Smooth muscle cell of trachea (primary cell): ENCODE data around the gene SNAPC5. TPM values are rescaled to one million over a fixed set of nuclear protein-coding genes. Genes with fewer than 3 reads are reported as not detected.

Source experiments
- total RNA-seq: library from RNA; depleted of rRNA; stranded (reverse); fragments of >200 nt; gene quantifications from 2 replicates; pipeline ENCODE4 v1.2.1, GENCODE V29; 2014

SNAPC5 gene, protein sequence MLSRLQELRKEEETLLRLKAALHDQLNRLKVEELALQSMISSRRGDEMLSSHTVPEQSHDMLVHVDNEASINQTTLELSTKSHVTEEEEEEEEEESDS
- total RNA-seq, result 20.5 and 27.5 TPM in 2 replicates

DNA sequence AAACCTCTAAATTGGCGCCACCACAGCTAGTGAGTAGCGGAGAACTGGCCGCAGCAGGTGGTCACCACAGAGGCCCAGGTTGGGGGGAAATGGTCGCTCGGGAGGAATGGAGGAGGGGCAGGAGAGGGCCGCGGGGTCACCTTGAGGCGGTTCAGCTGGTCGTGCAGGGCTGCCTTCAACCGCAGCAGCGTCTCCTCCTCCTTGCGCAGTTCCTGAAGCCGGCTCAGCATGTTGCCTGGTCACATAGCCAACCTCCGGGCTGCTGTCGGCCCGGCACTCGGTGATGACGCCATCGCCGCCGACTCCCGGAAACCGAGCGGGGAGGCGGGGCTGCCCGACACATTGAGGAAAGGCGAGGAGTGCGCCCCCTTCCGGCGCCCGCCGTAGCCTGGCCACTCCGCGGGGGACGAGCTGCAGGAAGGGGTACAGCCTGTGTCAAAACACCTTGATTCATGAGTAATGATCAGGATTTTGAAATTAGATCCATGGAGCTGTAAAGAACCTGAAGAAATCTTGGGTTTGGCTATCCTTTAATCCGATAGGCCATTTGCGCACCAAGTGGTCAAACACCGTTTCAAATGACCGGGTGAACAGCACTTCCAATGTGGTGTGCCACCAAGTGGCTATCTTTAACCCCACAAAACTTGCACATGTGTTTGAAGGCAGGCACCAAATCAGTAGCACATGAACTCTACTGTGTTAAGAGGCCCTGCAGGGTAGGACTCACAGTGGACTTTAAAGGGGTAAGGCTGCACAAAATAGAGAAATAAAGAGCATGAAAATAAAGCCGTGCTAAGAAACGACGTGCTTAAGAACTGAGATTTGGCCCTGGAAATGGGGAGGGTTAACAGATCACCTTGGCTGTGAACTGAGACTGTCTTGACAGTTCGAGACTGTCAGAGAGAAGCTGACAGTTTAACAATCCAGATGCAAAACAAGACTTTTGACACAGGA, at the start of gene SNAPC5:
Gene SNAPC5, minus strand, starts transcription at position 261 of the 954 bp plus-strand sequence. Its CDS starts 31 bp downstream, at position 230.

GRCh38 chr15:66504563-66505429, 7.2 kb upstream of the SNAPC5 start, which contains the start of the genes RPL4 and ZWILCH:
Gene RPL4 (minus strand): TSS chr15:66504855. CDS start chr15:66504790, 65 bp downstream.
Gene ZWILCH (plus strand): TSS chr15:66505326. CDS start chr15:66505339, 13 bp downstream.

Other genes starting within 250 kb of the SNAPC5 start
- not detected in 2 replicates for gene MEGF11, start 244.0 kb downstream of the SNAPC5 start, total RNA-seq
- gene DIS3L, start 204.2 kb downstream of the SNAPC5 start, total RNA-seq, result 25.9 and 29.1 TPM in 2 replicates
- gene TIPIN, start 141.1 kb downstream of the SNAPC5 start, total RNA-seq, result 10.6 and 15.1 TPM in 2 replicates
- gene MAP2K1, start 110.8 kb downstream of the SNAPC5 start, total RNA-seq, result 25.9 and 36.9 TPM in 2 replicates
- gene RPL4, start 7.1 kb upstream of the SNAPC5 start, total RNA-seq, result 2,276 and 4,330 TPM in 2 replicates
- gene ZWILCH, start 7.6 kb upstream of the SNAPC5 start, total RNA-seq, result 7.9 and 28.7 TPM in 2 replicates
- 2.6 TPM in 2 replicates for gene LCTL, start 68.2 kb upstream of the SNAPC5 start, total RNA-seq
- 16.6 and 23.3 TPM in 2 replicates for gene SMAD6, start 204.5 kb upstream of the SNAPC5 start, total RNA-seq